NK-92 (cell line): ENCODE data around the gene KCNIP4.
"Not testable (repeated sequence)": the region's sequence is repeated elsewhere in the genome, so short reads cannot be mapped to it uniquely, and the experiment has no call there.

Source experiments
- DNase-seq: peaks from one replicate; lab custom pipeline; 2025; ENCODE audit not compliant: unreplicated experiment; lab: John Stamatoyannopoulos, UW

KCNIP4 gene

GRCh38 chr4:21948347-21949072 lies at the start of gene KCNIP4:
TSS of gene KCNIP4 (minus strand) at chr4:21948772.
- no peak for DNase-seq

- DNase-seq = not testable (repeated sequence)
These were observed 48.0 kb upstream of the KCNIP4 start for GRCh38 chr4:21996618-21997017.

- DNase-seq = no peak
These were observed 43.8 kb upstream of the KCNIP4 start for GRCh38 chr4:21992330-21992729.

- DNase-seq = no peak
These were observed 43.0 kb upstream of the KCNIP4 start for GRCh38 chr4:21991562-21991961.

- no peak for DNase-seq
These were observed 42.5 kb upstream of the KCNIP4 start for GRCh38 chr4:21991050-21991449.

- no peak for DNase-seq
These were observed 40.8 kb upstream of the KCNIP4 start for GRCh38 chr4:21989351-21989750.

- DNase-seq = no peak
These were observed 37.7 kb upstream of the KCNIP4 start for GRCh38 chr4:21986307-21986706.

GRCh38 chr4:21982087-21982486 lies 33.5 kb upstream of the KCNIP4 start:
- DNase-seq = no peak

GRCh38 chr4:21979196-21979595 lies 30.6 kb upstream of the KCNIP4 start:
- no peak for DNase-seq

- DNase-seq = no peak
These were observed 27.6 kb upstream of the KCNIP4 start for GRCh38 chr4:21976166-21976565.

GRCh38 chr4:21973850-21974249 lies 25.3 kb upstream of the KCNIP4 start:
- DNase-seq = no peak

GRCh38 chr4:21964762-21965319 lies 16.3 kb upstream of the KCNIP4 start:
- no peak for DNase-seq

- no peak for DNase-seq
These were observed 14.1 kb upstream of the KCNIP4 start for GRCh38 chr4:21962691-21963090.

GRCh38 chr4:21960793-21961192 lies 12.2 kb upstream of the KCNIP4 start:
- no peak for DNase-seq

- DNase-seq = no peak
These were observed 6.3 kb upstream of the KCNIP4 start for GRCh38 chr4:21954916-21955315.

- no peak for DNase-seq
These were observed 5.1 kb upstream of the KCNIP4 start for GRCh38 chr4:21953653-21954052.

- no peak for DNase-seq
These were observed 4.0 kb upstream of the KCNIP4 start for GRCh38 chr4:21952549-21952948.

GRCh38 chr4:21949073-21949457 lies 493 bp upstream of the KCNIP4 start:
- DNase-seq = no peak

- no peak for DNase-seq
These were observed 703 bp downstream of the KCNIP4 start for GRCh38 chr4:21947791-21948346.

GRCh38 chr4:21946858-21947257 lies 1.7 kb downstream of the KCNIP4 start:
- no peak for DNase-seq

GRCh38 chr4:21921526-21922180 lies 26.9 kb downstream of the KCNIP4 start:
- DNase-seq = no peak

GRCh38 chr4:21915761-21916160 lies 32.8 kb downstream of the KCNIP4 start:
- DNase-seq = no peak
